HCT116 (cell line): ENCODE data around the gene TMEM86B. TPM values are rescaled to one million over a fixed set of nuclear protein-coding genes. Genes with fewer than 3 reads are reported as not detected.

Source experiments
- ATAC-seq: fragments of 200-7000 bp; cut with Tn5 transposase; 2 replicates; pipeline ENCODE4 v1.9.1; 2020; ENCODE audit warnings: mild to moderate bottlenecking, moderate library complexity
- BruUV-seq: library from RNA; stranded (reverse); fragments of 400-500 nt; replicated peaks from 2 replicates; lab custom pipeline; 2021; lab: Mats Ljungman, UMichigan
- CTCF ChIA-PET: fragments of 300-600 bp; sonication (Branson Sonifier 250); formaldehyde crosslinking; loops from one replicate; lab custom pipeline; 2021; ENCODE audit warnings: antibody characterized with exemption; lab: Charles Lee
- POLR2A ChIA-PET: fragments of 300-600, 350-600 bp; sonication (Branson Sonifier 250); formaldehyde crosslinking; loops from one replicate; lab custom pipeline; 2021; ENCODE audit warnings: antibody characterized with exemption; lab: Charles Lee
- RAD21 ChIA-PET, 2 experiments: fragments of 300-600 bp; sonication (Branson Sonifier 250); formaldehyde crosslinking; loops; one replicate each; lab custom pipeline; 2023; ENCODE audit warnings: low total read pairs in 2 of 2; ENCODE audit not compliant: uncharacterized antibody in 2 of 2, unreplicated experiment in 2 of 2, low non-redundant PET in 1 of 2; lab: Charles Lee
- DNase-seq: peaks from one replicate; pipeline ENCODE4 v3.0.0-alpha.2; 2010; ENCODE audit warnings: low read depth, low spot score
- H2AFZ ChIP-seq: fragments of 200-600 bp; shearing (Covaris generic), sonication (generic); 2 replicates; pipeline ENCODE4 v1.6.1; 2017; ENCODE audit warnings: low read depth, mixed run types, mixed read lengths, antibody characterized with exemption, low read length; ENCODE audit not compliant: poor library complexity, severe bottlenecking
- H3K27ac ChIP-seq: 2 replicates; pipeline ENCODE4 v1.5.1; 2012; ENCODE audit warnings: low read depth, low read length
- H3K27me3 ChIP-seq: fragments of 200-600 bp; sonication (generic); 2 replicates; pipeline ENCODE4 v1.6.1; 2016; ENCODE audit warnings: mixed run types, low read length, mixed read lengths; ENCODE audit not compliant: insufficient read depth
- H3K36me3 ChIP-seq, 2 experiments: fragments of 200-500 bp in 1 of 2; fragments of 200-600 bp in 1 of 2; sonication (Bioruptor generic) in 1 of 2; sonication (generic) in 1 of 2; 2 replicates each; pipeline versions ENCODE4 v1.5.1 to v1.6.1; 2014 to 2016; ENCODE audit warnings: low read length in 2 of 2, inconsistent platforms in 1 of 2, mixed read lengths in 1 of 2, mixed run types in 1 of 2; ENCODE audit not compliant: insufficient read depth in 2 of 2, control insufficient read depth in 1 of 2
- H3K4me1 ChIP-seq, 2 experiments: fragments of 200-600 bp in 1 of 2; sonication (generic) in 1 of 2; 2 replicates each; pipeline versions ENCODE4 v1.5.1 to v1.6.1; 2012 to 2017; ENCODE audit warnings: low read length in 2 of 2, inconsistent platforms in 1 of 2, mild to moderate bottlenecking in 1 of 2, mixed read lengths in 1 of 2, mixed run types in 1 of 2, moderate library complexity in 1 of 2; ENCODE audit not compliant: insufficient read depth in 2 of 2, control insufficient read depth in 1 of 2
- H3K4me2 ChIP-seq: fragments of 200-600 bp; sonication (generic); 2 replicates; pipeline ENCODE4 v1.6.1; 2017; ENCODE audit warnings: mixed run types, low read length, mixed read lengths
- H3K4me3 ChIP-seq, 2 experiments: fragments of 200-600 bp in 1 of 2; sonication (generic) in 1 of 2; replicated peaks in 1 of 2; 2 replicates each; pipeline ENCODE4 v1.5.1; 2011 to 2016; ENCODE audit warnings: low read length in 2 of 2, control low read depth in 1 of 2, low read depth in 1 of 2, mild to moderate bottlenecking in 1 of 2, mixed read lengths in 1 of 2, mixed run types in 1 of 2
- H3K79me2 ChIP-seq: fragments of 200-600 bp; sonication (generic); 2 replicates; pipeline ENCODE4 v1.6.1; 2017; ENCODE audit warnings: mild to moderate bottlenecking, mixed run types, low read length, moderate library complexity, mixed read lengths; ENCODE audit not compliant: insufficient read depth
- H3K9ac ChIP-seq: fragments of 200-600 bp; sonication (generic); 2 replicates; pipeline ENCODE4 v1.6.1; 2016; ENCODE audit warnings: low read length, mixed read lengths
- H3K9me2 ChIP-seq: fragments of 200-600 bp; sonication (generic), shearing (Covaris generic); 2 replicates; pipeline ENCODE4 v1.6.1; 2017; ENCODE audit warnings: mixed run types, mild to moderate bottlenecking, moderate library complexity; ENCODE audit not compliant: insufficient read depth
- H3K9me3 ChIP-seq, 2 experiments: fragments of 200-500 bp in 1 of 2; fragments of 200-600 bp in 1 of 2; sonication (Bioruptor generic) in 1 of 2; sonication (generic) in 1 of 2; 2 replicates each; pipeline ENCODE4 v1.6.1; 2014 to 2017; ENCODE audit warnings: low read length in 2 of 2, mixed read lengths in 2 of 2, inconsistent platforms in 1 of 2, low read depth in 1 of 2, mild to moderate bottlenecking in 1 of 2, mixed run types in 1 of 2, moderate library complexity in 1 of 2; ENCODE audit not compliant: control insufficient read depth in 1 of 2, insufficient read depth in 1 of 2
- H4K20me1 ChIP-seq: fragments of 200-600 bp; sonication (generic), shearing (Covaris generic); 2 replicates; pipeline ENCODE4 v1.6.1; 2017; ENCODE audit warnings: mixed run types, mild to moderate bottlenecking, moderate library complexity; ENCODE audit not compliant: insufficient read depth
- ATF3 ChIP-seq: IDR thresholded peaks from 2 replicates; pipeline ENCODE4 v1.6.1; 2012
- CEBPB ChIP-seq: IDR thresholded peaks from 2 replicates; pipeline ENCODE4 v1.6.1; 2012; ENCODE audit warnings: low read depth
- EGR1 ChIP-seq: IDR thresholded peaks from 2 replicates; pipeline ENCODE4 v1.6.1; 2012; ENCODE audit warnings: low read depth
- ELF1 ChIP-seq: IDR thresholded peaks from 2 replicates; pipeline ENCODE4 v1.6.1; 2012; ENCODE audit warnings: low read depth, borderline replicate concordance
- EZH2 ChIP-seq: fragments of 200-600 bp; sonication (generic); IDR thresholded peaks from 2 replicates; pipeline ENCODE4 v1.6.1; 2017; ENCODE audit warnings: antibody characterized with exemption, mixed run types
- EZH2phosphoT487 ChIP-seq: fragments of 200-600 bp; IDR thresholded peaks from 2 replicates; pipeline ENCODE4 v1.6.1; 2018; ENCODE audit warnings: antibody characterized with exemption, borderline replicate concordance
- POLR2A ChIP-seq: IDR thresholded peaks from 2 replicates; pipeline ENCODE4 v1.7.0; 2011; ENCODE audit warnings: borderline replicate concordance; ENCODE audit not compliant: insufficient read depth, insufficient read length; ENCODE audit errors: extremely low read depth
- POLR2AphosphoS5 ChIP-seq: IDR thresholded peaks from 2 replicates; pipeline ENCODE4 v1.6.1; 2011; ENCODE audit warnings: mild to moderate bottlenecking, low read depth, low read length, moderate library complexity
- RAD21 ChIP-seq: IDR thresholded peaks from 2 replicates; pipeline ENCODE4 v1.6.1; 2012; ENCODE audit warnings: low read depth, mild to moderate bottlenecking
- SRF ChIP-seq: IDR thresholded peaks from 2 replicates; pipeline ENCODE4 v1.6.1; 2012; ENCODE audit warnings: low read depth
- YY1 ChIP-seq: IDR thresholded peaks from 2 replicates; pipeline ENCODE4 v1.6.1; 2011; ENCODE audit warnings: low read length, low read depth, moderate library complexity, mild to moderate bottlenecking; ENCODE audit not compliant: insufficient replicate concordance; ENCODE audit errors: extremely low read depth
- ZFX ChIP-seq: fragments of 450-650 bp; IDR thresholded peaks from 2 replicates; pipeline ENCODE4 v1.6.1; 2017
- ZNF274 ChIP-seq: fragments of 200-500 bp; sonication (Bioruptor generic); IDR thresholded peaks from 2 replicates; pipeline ENCODE4 v1.6.1; 2014; ENCODE audit warnings: mild to moderate bottlenecking, low read depth, low read length, inconsistent platforms
- intact Hi-C: fragments of 100-400 bp; cut with micrococcal nuclease; formaldehyde crosslinking; loops from 2 replicates; pipeline ENCODE4 v1.10.0; 2022
- total RNA-seq: library from RNA; stranded (reverse); gene quantifications from one replicate; pipeline ENCODE4 v1.2.1, GENCODE V29; 2021; ENCODE audit not compliant: unreplicated experiment

TMEM86B gene
- total RNA-seq, 1 experiment from 2014 or later, result 10.6 TPM

- no peak overlapping the region for H3K4me3 ChIP-seq
- ChIA-PET CTCF (no interaction called here), POLR2A (no interaction called here), RAD21 (no interaction called here)
- no peak for TF ChIP-seq ELF1
- TF ChIP-seq YY1, result no peak
- TF ChIP-seq ZNF274, result no peak
- TF ChIP-seq ZFX, result no peak
- TF ChIP-seq ATF3, result no peak
- no peak for TF ChIP-seq EZH2
- TF ChIP-seq CEBPB, result no peak
- TF ChIP-seq EZH2phosphoT487, result no peak
- no peak for TF ChIP-seq EGR1
- no peak for TF ChIP-seq POLR2AphosphoS5
- TF ChIP-seq RAD21, result no peak
- no peaks in the 10 kb centered on the region for H3K9me3 ChIP-seq
- DNase-seq, result no peak
- no peaks in the 10 kb centered on the region for H3K9me2 ChIP-seq
- no peak overlapping the region for H3K4me2 ChIP-seq
- ATAC-seq, result no peak
- no peaks in the 10 kb centered on the region for H3K4me1 ChIP-seq
- intact Hi-C loops, result no loop called here
- BruUV-seq, result no TSS peak
- H3K79me2 ChIP-seq, result peaks cover 4% of the 10 kb centered on the region
- no peak overlapping the region for H3K27ac ChIP-seq
- no peak overlapping the region for H2AFZ ChIP-seq
- H4K20me1 ChIP-seq, result no peaks in the 10 kb centered on the region
- peaks cover 50 to 56% of the 10 kb centered on the region in 2 experiments for H3K36me3 ChIP-seq
- no peaks in the 10 kb centered on the region for H3K27me3 ChIP-seq
- H3K9ac ChIP-seq, result no peak overlapping the region
Measured at GRCh38 chr19:55240713-55241020, 12.1 kb upstream of the TMEM86B start.

GRCh38 chr19:55239004-55239403 lies 10.4 kb upstream of the TMEM86B start:
- ChIA-PET CTCF (no interaction called here), RAD21 (no interaction called here), POLR2A (no interaction called here)
- H3K4me3 ChIP-seq, result no peak overlapping the region
- no peaks in the 10 kb centered on the region for H3K9me3 ChIP-seq
- no peak overlapping the region for H3K9ac ChIP-seq
- TF ChIP-seq POLR2A, result no peak
- no peak for TF ChIP-seq YY1
- TF ChIP-seq EZH2, result no peak
- no peak for TF ChIP-seq CEBPB
- TF ChIP-seq SRF, result no peak
- no peak for TF ChIP-seq ELF1
- TF ChIP-seq EGR1, result no peak
- H3K79me2 ChIP-seq, result peaks cover 8% of the 10 kb centered on the region; the same call in 1 of the 2 replicates
- H3K9me2 ChIP-seq, result no peaks in the 10 kb centered on the region
- H3K4me1 ChIP-seq, result no peaks in the 10 kb centered on the region
- H3K27ac ChIP-seq, result no peak overlapping the region
- intact Hi-C loops, result no loop called here
- no peak for ATAC-seq
- BruUV-seq, result no TSS peak
- peaks cover 49 to 56% of the 10 kb centered on the region in 2 experiments for H3K36me3 ChIP-seq
- no peak overlapping the region for H3K4me2 ChIP-seq
- no peaks in the 10 kb centered on the region for H3K27me3 ChIP-seq
- H4K20me1 ChIP-seq, result no peaks in the 10 kb centered on the region
- no peak for DNase-seq
- H2AFZ ChIP-seq, result no peak overlapping the region
